ENCODE measurements around the gene C11orf87. TPM values are rescaled to one million over a fixed set of nuclear protein-coding genes. Genes with fewer than 3 reads are reported as not detected.

The C11orf87 gene
- total and polyA plus RNA-seq, 2 experiments from 2014 or later = 0.50 to 0.56 TPM

GRCh38 chr11:109384873-109385272, 37.1 kb upstream of the C11orf87 start (continued):
- TF ChIP-seq CTCF (conservative IDR thresholded peaks at IDR 0.05; ENCODE audit: low read depth in 2 of 2) = no peak
- no peak for TF ChIP-seq STAT1 (IDR thresholded peaks at IDR 0.05; ENCODE audit: unreplicated experiment)
- TF ChIP-seq REST (IDR thresholded peaks at IDR 0.05; ENCODE audit: unreplicated experiment) = no peak
- TF ChIP-seq EZH2phosphoT487 (IDR thresholded peaks at IDR 0.05; ENCODE audit: unreplicated experiment) = no peak
- no peak for TF ChIP-seq EZH2 (IDR thresholded peaks at IDR 0.05; ENCODE audit: low read depth, unreplicated experiment)

- H3K4me3 Mint-ChIP-seq = no peak overlapping the region
- no peaks in the 10 kb centered on the region; the same call in 1 of the 2 replicates for H3K9me2 ChIP-seq (ENCODE audit: insufficient read depth)
- ATAC-seq (no peak), DNase-seq (ENCODE audit: low spot score) (no peak)
- no peak overlapping the region for H3K4me3 ChIP-seq
- H3K79me2 ChIP-seq (replicated peaks; ENCODE audit: insufficient read depth) = no peaks in the 10 kb centered on the region
- no peaks in the 10 kb centered on the region for H3K36me3 ChIP-seq (ENCODE audit: insufficient read depth)
- H3K27ac ChIP-seq (ENCODE audit: low read depth) = no peak overlapping the region
- no peaks in the 10 kb centered on the region for H3K27me3 ChIP-seq (ENCODE audit: insufficient read depth)
- no peak for TF ChIP-seq EZH2 (IDR thresholded peaks at IDR 0.05; ENCODE audit: low read depth, unreplicated experiment)
- TF ChIP-seq NANOG (IDR thresholded peaks at IDR 0.05; ENCODE audit: borderline replicate concordance) = no peak
- H3K27ac Mint-ChIP-seq = 0 out of 2 replicates have a peak overlapping the region, but pooled peaks have one; percentile 30
- H3K4me1 ChIP-seq (ENCODE audit: insufficient read depth) = peaks cover 30% of the 10 kb centered on the region
- no peaks in the 10 kb centered on the region for H4K20me1 ChIP-seq (replicated peaks; ENCODE audit: insufficient read depth)
- H3K4me1 Mint-ChIP-seq = peaks cover 33% of the 10 kb centered on the region
- H3F3A ChIP-seq (replicated peaks; ENCODE audit: low read depth) = no peaks in the 10 kb centered on the region
- peaks cover 32% of the 10 kb centered on the region for H3K9me3 Mint-ChIP-seq
- H3K4me2 ChIP-seq = peak overlapping the region; percentile 59
- H3K36me3 Mint-ChIP-seq (ENCODE audit: low read depth) = peaks cover 28% of the 10 kb centered on the region
- peaks cover 3% of the 10 kb centered on the region for H3K27me3 Mint-ChIP-seq (ENCODE audit: insufficient read depth, low read depth, poor library complexity)
- peak overlapping the region; percentile 73 for H2AFZ ChIP-seq
These were observed 33.0 kb upstream of the C11orf87 start for GRCh38 chr11:109388982-109389381.

- H3K9me2 ChIP-seq (ENCODE audit: insufficient read depth) = no peaks in the 10 kb centered on the region
- DNase-seq (ENCODE audit: low spot score) = peak; percentile 54
- no peaks in the 10 kb centered on the region for H3F3A ChIP-seq (replicated peaks; ENCODE audit: low read depth)
- peak overlapping the region; percentile 47 for H3K27ac Mint-ChIP-seq
- peak overlapping the region; percentile 59 for H3K4me2 ChIP-seq
- no peaks in the 10 kb centered on the region for H3K27me3 ChIP-seq (ENCODE audit: insufficient read depth)
- no peaks in the 10 kb centered on the region for H4K20me1 ChIP-seq (replicated peaks; ENCODE audit: insufficient read depth)
- ATAC-seq = peak; percentile 64
- peaks cover 30% of the 10 kb centered on the region for H3K4me1 ChIP-seq (ENCODE audit: insufficient read depth)
- H2AFZ ChIP-seq = no peak overlapping the region
- H3K27me3 Mint-ChIP-seq (ENCODE audit: insufficient read depth, low read depth, poor library complexity) = peaks cover 3% of the 10 kb centered on the region
- H3K4me3 Mint-ChIP-seq = no peak overlapping the region
- peaks cover 33% of the 10 kb centered on the region for H3K36me3 Mint-ChIP-seq (ENCODE audit: low read depth)
- peaks cover 38% of the 10 kb centered on the region for H3K9me3 Mint-ChIP-seq
- H3K36me3 ChIP-seq (ENCODE audit: insufficient read depth) = no peaks in the 10 kb centered on the region
- 0 out of 2 replicates have a peak overlapping the region, but pooled peaks have one; percentile 8 for H3K4me3 ChIP-seq
- peak overlapping the region; percentile 32 for H3K27ac ChIP-seq (ENCODE audit: low read depth)
- H3K79me2 ChIP-seq (replicated peaks; ENCODE audit: insufficient read depth) = no peaks in the 10 kb centered on the region
- peaks cover 33% of the 10 kb centered on the region for H3K4me1 Mint-ChIP-seq
- TF ChIP-seq POLR2AphosphoS5 (IDR thresholded peaks at IDR 0.05; ENCODE audit: low read depth) = no peak
- no peak for TF ChIP-seq EZH2 (IDR thresholded peaks at IDR 0.05; ENCODE audit: low read depth, unreplicated experiment)
- no peak for TF ChIP-seq JUNB (IDR thresholded peaks at IDR 0.05; ENCODE audit: unreplicated experiment)
- TF ChIP-seq ZNF462 (CRISPR knock-in tag; IDR thresholded peaks at IDR 0.05) = peak; percentile 78
These were observed 31.2 kb upstream of the C11orf87 start for GRCh38 chr11:109390752-109391151.

Measured in GM23338 (cell line).